Activated CD4-positive, alpha-beta T cell treated with anti-CD3 and anti-CD28 coated beads, Interleukin-2, amount 50 U/mL, for 4 hours (primary cell): ENCODE measurements around the gene STMN3.
"Not testable (repeated sequence)": the region's sequence is repeated elsewhere in the genome, so short reads cannot be mapped to it uniquely, and the experiment has no call there.

Source experiments
- DNase-seq, 2 experiments: peaks; one replicate each; pipeline ENCODE4 v3.0.0-alpha.2; 2020

STMN3 gene

GRCh38 chr20:63653974-63654668, 897 bp upstream of the STMN3 start:
- DNase-seq: no peak

DNA sequence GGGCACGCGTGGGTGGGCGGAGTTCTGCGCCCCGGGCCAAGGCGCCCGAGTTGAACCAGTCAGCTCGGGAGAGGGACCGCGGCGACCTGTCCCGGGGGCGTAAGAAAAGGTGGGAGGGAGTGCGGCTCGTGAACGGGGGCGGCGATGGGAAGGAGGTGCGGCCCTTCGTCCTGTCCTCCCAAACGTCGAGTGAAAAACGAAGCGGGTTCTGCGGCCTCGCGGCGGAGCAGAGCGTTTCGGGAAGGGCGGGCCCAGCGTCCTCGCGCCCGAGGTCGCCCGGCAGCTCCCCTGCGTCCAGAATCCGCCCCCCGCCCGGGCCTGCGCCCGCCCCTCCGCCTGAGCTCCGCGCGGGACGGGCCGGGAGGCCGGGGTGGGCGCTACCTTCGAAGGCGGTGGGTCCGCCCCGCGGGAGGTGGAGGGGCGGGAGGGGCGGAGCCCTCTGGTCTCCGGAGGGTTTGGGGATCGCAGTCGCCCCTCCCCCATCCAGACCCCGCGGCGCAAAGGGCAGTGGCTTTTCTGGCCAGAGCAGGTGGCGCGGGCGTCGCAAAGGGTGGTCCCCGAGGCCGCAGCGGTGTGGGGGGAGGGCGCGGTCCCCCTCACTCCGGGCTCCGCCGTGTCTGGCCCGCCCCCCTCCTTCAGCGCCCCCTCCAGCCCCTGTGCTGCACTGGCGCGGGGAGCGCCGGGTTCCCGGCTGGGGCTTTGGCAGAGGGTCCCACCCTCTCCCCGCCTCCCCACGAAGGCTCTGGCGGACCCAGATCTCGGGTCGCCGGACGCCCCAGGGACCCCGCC, 838 bp downstream of the STMN3 start:
- peak; percentile 50 for DNase-seq

GRCh38 chr20:63651942-63652191, 1.4 kb downstream of the STMN3 start:
- DNase-seq: no peak

- DNase-seq: not testable (repeated sequence)
Measured at GRCh38 chr20:63650486-63650885, 2.7 kb downstream of the STMN3 start.

DNA sequence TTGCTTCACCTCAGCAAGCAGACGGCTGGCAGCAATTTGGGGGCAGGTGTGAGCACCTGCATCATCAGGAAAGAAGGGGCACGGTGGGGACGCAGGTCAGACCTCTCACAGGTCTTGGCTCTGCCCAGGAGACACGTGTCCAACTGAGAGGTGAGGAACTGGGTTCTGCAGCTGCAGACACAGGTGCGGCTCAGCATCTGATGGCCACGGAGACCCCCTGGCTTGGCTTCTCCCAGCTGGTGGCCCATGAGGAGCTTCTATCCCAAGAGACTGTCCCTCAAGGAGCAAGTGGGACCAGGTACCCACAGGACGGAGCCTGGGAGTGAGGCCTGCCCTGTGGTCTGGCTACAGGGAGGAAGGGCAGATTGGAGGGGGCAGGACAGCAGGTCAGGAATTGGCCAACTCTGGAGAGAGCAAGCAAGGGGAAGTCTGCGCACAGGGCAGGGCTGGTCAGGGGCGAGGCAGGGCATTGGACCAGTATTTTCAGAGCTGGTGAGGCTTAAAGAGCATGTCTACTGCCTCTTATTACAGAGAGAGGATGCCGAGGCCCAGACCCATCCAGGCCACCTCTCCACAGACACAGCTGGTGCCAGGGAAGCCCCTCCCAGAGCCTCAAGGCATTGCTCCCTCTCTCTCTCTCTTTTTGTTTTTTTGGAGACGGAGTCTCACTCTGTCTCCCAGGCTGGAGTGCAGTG, 4.2 kb downstream of the STMN3 start:
- DNase-seq: no peak

DNA sequence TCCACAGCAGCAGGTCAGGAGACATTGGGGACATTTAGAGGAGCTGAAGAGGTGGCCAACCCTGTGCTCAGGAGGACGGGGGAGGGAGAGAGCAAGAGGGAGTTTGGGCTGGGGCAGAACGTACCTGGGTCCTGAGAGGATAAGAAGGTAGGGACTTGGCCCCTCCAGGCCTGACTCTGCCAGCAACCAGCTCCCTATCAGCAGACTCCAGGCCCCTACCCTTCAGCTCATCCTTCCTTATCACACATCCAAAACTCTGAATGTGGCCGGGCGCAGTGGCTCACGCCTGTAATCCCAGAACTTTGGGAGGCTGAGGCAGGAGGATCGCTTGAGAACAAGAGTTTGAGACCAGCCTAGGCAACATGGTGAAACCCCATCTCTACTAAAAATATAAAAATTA, 5.0 kb downstream of the STMN3 start:
- DNase-seq: no peak

DNA sequence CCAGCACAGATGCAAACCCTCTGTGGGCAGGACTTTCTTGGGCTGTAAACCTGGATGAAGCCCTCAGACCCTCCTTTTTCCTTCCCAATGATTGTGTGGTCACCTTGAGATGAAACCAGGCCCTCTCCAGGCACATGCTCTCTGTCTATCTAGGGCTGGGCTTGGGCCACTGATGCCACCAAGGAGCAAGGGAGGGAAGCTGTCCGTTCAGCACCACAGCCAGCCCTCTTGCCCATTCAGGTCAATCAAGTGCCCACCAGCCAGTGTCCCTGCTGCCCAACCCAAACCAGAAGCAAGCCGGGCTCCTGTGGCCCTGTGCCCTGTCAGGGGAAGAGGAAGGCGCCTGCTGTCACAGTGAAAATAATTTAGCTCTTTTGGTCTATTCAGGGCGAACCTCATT, 8.0 kb downstream of the STMN3 start:
- DNase-seq: no peak

DNA sequence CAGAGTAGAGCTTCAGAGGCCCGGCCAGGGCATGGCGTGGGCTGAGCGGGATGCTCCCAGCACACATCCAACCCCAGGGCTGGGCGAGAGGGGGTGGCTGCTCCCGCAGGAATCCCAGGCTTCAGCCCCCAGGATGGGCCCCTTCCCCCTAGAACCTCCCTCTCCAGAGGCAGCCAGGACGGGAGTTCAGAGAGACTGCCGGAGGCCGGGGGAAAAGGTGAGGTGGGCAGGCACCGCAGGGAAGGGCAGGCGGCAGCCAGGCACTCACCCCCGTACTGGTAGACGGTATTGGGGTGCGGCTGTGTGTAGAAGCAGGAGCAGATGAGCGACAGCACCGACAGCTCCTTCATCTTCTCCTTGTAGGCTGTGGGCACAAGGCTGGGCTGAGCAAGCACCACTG, 9.3 kb downstream of the STMN3 start:
- DNase-seq: no peak

GRCh38 chr20:63643499-63643898, 9.7 kb downstream of the STMN3 start:
- no peak for DNase-seq

GRCh38 chr20:63642527-63643247, 10.5 kb downstream of the STMN3 start:
- DNase-seq: no peak

DNA sequence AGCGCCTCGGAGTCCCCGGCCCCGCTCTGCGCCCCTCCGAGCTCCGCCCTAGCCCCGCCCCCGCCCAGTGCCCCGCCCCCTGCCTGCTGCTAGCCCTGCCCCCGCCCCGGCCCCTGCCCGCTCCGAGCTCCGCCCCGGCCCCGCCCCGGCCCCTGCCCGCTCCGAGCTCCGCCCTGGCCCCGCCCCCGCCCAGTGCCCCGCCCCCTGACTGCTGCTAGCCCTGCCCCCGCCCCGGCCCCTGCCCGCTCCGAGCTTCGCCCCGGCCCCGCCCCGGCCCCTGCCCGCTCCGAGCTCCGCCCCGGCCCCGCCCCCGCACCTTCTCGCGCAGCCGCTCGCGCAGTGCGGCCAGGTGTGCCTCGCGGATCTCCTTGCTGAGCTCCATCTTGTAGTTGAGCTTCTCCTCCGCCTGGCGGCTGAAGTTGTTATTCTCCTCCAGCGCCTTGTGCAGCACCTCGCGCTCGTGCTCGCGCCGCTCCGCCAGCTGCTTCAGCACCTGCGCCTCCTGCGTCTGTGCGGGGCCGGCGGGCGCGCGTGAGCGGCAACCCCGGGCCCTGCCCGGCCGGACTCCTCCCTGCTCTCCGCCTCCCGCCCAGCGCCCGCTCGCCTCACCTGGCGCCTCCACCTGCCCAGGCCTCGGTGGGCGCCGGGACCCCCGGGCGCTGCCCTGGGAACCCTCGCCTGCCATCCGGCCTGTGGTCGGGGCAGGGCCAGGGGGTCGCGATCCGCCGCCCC, 11.3 kb downstream of the STMN3 start:
- DNase-seq: peak; percentile 96 to 99

GRCh38 chr20:63641146-63641791, 12.0 kb downstream of the STMN3 start:
- DNase-seq: peak in 1 of 2 experiments; percentile 45

GRCh38 chr20:63640686-63641085, 12.5 kb downstream of the STMN3 start:
- DNase-seq: not testable (repeated sequence)

DNA sequence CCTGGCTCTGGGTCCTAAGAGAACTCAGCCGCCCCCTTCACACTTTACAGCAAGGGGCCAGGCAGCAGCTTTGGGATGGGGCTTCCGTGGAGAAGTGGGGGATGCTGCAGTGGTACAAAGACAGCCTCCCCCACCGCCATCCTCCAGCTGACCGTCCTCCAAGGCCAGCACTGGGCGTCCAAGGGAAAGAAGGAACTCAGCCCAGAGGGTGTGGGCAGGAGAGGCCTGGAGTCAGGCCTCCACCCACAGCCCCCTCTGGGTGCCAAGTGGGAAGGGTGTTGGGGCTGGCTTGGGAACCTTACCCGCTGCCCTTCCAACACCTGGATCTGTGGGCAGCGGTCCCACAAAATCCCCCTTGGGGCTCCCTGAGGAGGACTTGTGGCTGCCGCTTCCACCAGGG, 13.1 kb downstream of the STMN3 start:
- no peak for DNase-seq

DNA sequence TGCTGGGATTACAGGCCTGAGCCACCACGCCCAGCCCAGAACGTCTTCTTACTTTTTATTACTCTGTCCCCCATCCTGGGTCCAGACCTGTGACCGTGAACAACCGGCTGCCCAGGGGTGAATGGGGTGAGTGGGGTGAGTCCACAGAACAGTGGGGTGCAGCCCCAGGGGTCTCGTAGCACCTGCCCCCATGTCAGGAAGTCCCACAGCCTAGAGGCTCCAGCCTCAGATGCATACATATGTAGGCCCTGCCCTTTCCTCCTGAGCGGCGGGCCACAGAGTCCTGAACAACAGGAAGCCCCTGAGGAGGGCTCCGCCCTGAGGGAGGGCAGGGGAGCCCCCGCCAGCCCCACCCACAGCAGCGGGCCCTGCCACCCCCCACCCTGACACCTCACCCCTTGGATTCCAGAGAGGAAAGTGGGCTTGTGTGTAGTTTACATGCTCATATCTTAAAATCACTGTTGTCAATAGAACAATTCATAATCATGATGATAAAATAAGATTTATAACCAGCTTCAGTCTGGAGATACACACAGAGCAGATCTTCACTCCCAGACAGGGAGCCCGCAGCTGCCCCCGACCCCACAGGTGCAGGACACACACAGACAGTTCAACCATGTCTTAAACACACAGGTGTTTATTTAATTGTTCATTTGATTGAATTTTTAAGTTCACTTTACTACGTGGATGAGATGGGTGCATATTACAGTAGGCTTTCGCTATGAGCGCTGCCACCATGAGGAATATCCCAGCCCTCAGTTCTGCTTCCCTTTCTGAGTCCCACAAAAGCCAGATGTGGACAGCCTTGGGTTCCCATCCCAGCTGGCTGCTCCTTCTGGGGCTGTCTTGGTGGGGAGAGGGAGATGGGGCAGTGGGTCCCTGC, 13.9 kb downstream of the STMN3 start:
- peak; percentile 43 to 53 for DNase-seq

GRCh38 chr20:63636752-63637628, 16.2 kb downstream of the STMN3 start:
- DNase-seq: no peak

GRCh38 chr20:63635431-63636141, 17.6 kb downstream of the STMN3 start:
- DNase-seq: peak; percentile 55 to 58

- DNase-seq: no peak
Measured at GRCh38 chr20:63633732-63634131, 19.5 kb downstream of the STMN3 start.

- not testable (repeated sequence) for DNase-seq
Measured at GRCh38 chr20:63631426-63631825, 21.8 kb downstream of the STMN3 start.
